ENCODE results near the gene RAPGEF5.

The RAPGEF5 gene

GRCh38 chr7:22153432-22154142, 203.4 kb downstream of the RAPGEF5 start:
- intact Hi-C loops (cut with DNase I) = no loop called here
- DNase-seq = no peak

GRCh38 chr7:22152690-22153089, 204.3 kb downstream of the RAPGEF5 start:
- intact Hi-C loops (cut with DNase I) = no loop called here
- DNase-seq = no peak

- DNase-seq = no peak
- intact Hi-C loops (cut with DNase I) = no loop called here
Measured at GRCh38 chr7:22151901-22152300, 205.1 kb downstream of the RAPGEF5 start.

- DNase-seq = no peak
- intact Hi-C loops (cut with DNase I) = no loop called here
Measured at GRCh38 chr7:22150221-22150620, 206.7 kb downstream of the RAPGEF5 start.

GRCh38 chr7:22147868-22148267, 209.1 kb downstream of the RAPGEF5 start:
- intact Hi-C loops (cut with DNase I) = loop anchor here (10.0 kb wide), 1 partner anchor 107 kb away; no protein-coding TSS in a partner anchor
- DNase-seq = no peak

GRCh38 chr7:22146961-22147512, 209.9 kb downstream of the RAPGEF5 start:
- intact Hi-C loops (cut with DNase I) = loop anchor here (10.0 kb wide), 1 partner anchor 108 kb away; no protein-coding TSS in a partner anchor
- DNase-seq = no peak

- intact Hi-C loops (cut with DNase I) = loop anchor here (10.0 kb wide), 1 partner anchor 110 kb away; no protein-coding TSS in a partner anchor
- DNase-seq = no peak
Measured at GRCh38 chr7:22144950-22145349, 212.0 kb downstream of the RAPGEF5 start.

- intact Hi-C loops (cut with DNase I) = loop anchor here (10.0 kb wide), 1 partner anchor 111 kb away; no protein-coding TSS in a partner anchor
- peak in 18 of 42 donors; percentile 19 to 76 (median 47) for DNase-seq
Measured at GRCh38 chr7:22143491-22143890, 213.5 kb downstream of the RAPGEF5 start.

- intact Hi-C loops (cut with DNase I) = loop anchor here (10.0 kb wide), 1 partner anchor 112 kb away; no protein-coding TSS in a partner anchor
- peak in 9 of 42 donors; percentile 38 to 82 (median 48) for DNase-seq
Measured at GRCh38 chr7:22142572-22142971, 214.4 kb downstream of the RAPGEF5 start.

- DNase-seq = no peak
- intact Hi-C loops (cut with DNase I) = loop anchor here (10.0 kb wide), 1 partner anchor 113 kb away; no protein-coding TSS in a partner anchor
Measured at GRCh38 chr7:22141355-22141754, 215.6 kb downstream of the RAPGEF5 start.

- intact Hi-C loops (cut with DNase I) = loop anchor here (10.0 kb wide), 1 partner anchor 114 kb away; no protein-coding TSS in a partner anchor
- no peak for DNase-seq
Measured at GRCh38 chr7:22140578-22140977, 216.4 kb downstream of the RAPGEF5 start.

GRCh38 chr7:22138886-22139285, 218.1 kb downstream of the RAPGEF5 start:
- no peak for DNase-seq
- intact Hi-C loops (cut with DNase I) = no loop called here

GRCh38 chr7:22138106-22138505, 218.8 kb downstream of the RAPGEF5 start:
- intact Hi-C loops (cut with DNase I) = no loop called here
- DNase-seq = no peak

GRCh38 chr7:22137466-22137865, 219.5 kb downstream of the RAPGEF5 start:
- no peak for DNase-seq
- intact Hi-C loops (cut with DNase I) = no loop called here

- intact Hi-C loops (cut with DNase I) = no loop called here
- no peak for DNase-seq
Measured at GRCh38 chr7:22137026-22137425, 219.9 kb downstream of the RAPGEF5 start.

- DNase-seq = no peak
- intact Hi-C loops (cut with DNase I) = no loop called here
Measured at GRCh38 chr7:22129819-22130580, 227.0 kb downstream of the RAPGEF5 start.

- intact Hi-C loops (cut with DNase I) = no loop called here
- no peak for DNase-seq
Measured at GRCh38 chr7:22129166-22129565, 227.8 kb downstream of the RAPGEF5 start.

- DNase-seq = no peak
- intact Hi-C loops (cut with DNase I) = no loop called here
Measured at GRCh38 chr7:22128528-22128920, 228.4 kb downstream of the RAPGEF5 start.

GRCh38 chr7:22127835-22128527, 229.0 kb downstream of the RAPGEF5 start:
- DNase-seq = no peak

More at GRCh38 chr7:22127835-22128527, 229.0 kb downstream of the RAPGEF5 start:
- intact Hi-C loops (cut with DNase I) = no loop called here
